ENCODE results near the gene PLA2G4E.

PLA2G4E gene

DNA sequence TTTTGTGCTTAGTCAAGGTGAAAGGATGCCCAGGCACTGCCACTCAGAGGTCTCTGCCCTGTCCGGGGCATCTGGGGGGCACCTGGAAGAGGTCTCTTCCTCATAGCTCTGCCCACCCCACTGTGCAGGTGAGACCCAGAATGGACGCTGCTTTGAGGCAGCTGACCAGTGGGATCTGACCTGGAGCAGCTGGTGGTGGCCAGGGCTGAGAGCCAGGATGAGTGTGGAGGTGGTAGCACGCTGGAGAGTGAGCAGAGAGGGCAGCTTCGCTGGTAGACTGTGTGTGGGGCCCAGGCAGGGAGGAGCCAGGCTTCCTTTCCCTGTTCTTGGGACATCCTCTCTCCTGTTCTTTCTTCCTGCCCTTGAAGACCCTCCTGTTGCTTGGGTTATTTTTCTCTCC lies 32.2 kb upstream of the PLA2G4E start:
- no peak for DNase-seq

DNA sequence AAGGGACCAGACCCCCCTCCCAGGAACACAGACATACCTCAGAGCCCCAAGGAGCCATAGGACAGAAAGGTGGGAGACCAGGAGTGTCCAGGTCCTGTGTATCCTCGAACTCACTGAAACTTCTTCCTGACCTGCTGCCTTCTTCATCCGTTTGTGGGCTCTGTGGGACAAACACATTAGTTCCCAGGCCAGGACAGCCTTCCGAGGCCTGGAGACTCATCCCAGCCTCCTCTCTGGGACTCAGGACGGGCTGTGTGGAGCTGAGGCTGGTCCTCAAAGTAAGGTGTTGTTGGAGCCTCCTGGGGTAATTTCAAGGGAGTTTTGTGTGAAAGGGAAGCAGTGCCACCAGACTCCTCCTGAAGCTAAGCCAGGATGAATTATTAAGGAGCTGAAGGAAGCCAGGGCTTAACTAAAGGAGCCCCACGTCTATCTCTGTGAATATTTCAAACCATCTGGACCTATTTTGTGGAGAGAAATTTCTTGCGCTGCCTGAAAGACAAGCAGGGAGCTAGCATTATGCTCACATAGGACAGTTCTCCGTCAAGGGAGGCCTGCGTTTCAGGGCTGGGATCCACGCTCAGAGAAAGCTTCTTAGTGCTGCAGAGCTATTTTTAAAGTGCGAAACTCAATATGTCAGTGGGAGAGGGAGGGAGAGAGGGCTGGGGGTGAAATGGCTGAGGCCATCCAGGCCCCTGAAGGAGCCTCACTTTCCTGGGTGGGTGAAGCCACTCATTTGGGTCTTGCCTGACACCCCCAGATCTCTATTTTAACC lies 29.8 kb upstream of the PLA2G4E start:
- DNase-seq, result no peak

DNA sequence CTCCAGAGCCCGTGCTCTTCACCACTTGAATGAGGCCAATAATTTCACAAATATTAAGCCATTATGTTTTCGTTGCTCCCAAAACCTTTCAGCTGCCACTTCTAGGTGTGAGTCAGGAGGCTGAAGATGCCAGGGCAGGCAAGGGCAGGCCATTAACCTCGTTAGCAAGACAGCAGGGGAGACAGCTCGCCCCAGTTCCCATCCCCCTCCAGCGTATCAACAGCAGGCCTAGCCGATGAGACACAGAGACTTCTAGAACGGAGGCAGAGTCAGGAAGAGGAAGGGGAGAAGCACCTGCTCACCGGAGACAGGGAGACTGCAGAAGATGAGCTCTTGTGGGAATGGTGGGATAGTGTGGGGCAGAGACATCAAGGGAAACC lies 28.0 kb upstream of the PLA2G4E start:
- DNase-seq, result no peak

DNA sequence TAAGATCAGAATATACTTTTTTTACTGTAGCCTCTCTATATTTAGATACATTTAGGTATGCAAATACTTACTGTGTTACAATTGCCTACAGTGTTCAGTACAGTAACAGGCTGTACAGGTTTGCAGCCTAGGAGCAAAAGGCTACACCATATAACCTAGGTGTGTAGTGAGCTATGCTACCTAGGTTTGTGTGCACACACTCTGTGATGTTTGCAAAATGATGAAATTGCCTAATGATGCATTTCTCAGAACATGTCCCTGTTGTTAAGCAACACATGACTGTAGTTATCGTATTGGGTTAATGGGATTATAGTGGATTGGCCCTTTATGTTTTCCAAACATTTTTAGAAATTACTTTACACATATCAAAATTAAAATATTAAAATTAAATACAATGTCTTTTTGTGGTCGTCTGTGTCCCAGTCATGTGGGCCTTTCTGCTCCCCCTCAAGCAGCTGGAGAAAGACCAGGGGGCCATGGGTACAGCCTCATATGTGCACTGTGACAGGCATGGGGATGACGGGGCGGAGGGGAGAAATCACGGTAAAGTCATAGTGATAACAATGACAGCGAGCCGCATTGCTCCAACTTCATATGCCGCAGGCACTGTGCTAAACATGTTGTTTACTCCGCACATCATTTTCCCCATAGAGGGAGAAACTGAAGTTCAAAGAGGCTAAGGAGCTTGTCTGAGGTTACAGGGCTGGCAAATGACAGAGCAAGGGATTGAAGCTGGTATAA lies 27.4 kb upstream of the PLA2G4E start:
- no peak for DNase-seq

DNA sequence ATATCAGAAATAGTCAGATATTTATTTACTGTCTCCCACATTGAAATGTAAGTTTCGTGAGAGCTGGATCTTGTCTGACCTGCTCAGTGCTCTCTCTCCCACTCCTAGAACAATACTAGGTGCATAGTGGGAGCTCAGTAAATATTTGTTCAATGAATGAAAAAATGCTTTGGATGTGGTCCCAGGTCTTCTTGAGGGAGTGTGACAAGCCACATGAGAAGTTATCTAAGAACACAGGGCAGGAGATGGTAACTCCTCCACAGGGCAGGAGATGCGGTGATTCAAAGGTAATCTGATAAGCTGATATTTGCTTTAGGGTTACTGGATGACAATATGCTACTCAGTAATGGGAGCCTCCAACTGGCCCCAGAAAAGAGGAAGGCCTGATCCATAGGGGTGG lies 25.8 kb upstream of the PLA2G4E start:
- DNase-seq, result no peak

DNA sequence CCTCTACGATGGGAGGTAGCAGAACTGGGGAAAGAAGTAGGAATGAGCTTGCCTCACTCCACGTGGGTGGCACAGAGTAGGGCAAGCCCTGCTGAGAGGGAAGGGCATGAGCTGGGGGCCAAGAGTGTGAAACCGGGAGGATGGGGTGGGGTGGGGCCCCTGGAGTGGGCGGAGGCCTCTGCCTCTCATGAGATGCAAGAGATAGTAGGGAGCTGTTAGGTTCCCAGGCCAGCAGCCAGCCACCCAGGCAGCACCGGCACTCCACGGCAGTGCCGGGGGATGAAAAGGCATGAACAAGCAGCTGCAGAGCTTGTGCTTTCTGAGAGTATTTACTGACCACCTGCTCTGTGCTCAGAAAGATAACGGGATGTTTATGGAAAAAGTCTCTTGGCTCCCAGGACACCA lies 24.4 kb upstream of the PLA2G4E start:
- no peak for DNase-seq

DNA sequence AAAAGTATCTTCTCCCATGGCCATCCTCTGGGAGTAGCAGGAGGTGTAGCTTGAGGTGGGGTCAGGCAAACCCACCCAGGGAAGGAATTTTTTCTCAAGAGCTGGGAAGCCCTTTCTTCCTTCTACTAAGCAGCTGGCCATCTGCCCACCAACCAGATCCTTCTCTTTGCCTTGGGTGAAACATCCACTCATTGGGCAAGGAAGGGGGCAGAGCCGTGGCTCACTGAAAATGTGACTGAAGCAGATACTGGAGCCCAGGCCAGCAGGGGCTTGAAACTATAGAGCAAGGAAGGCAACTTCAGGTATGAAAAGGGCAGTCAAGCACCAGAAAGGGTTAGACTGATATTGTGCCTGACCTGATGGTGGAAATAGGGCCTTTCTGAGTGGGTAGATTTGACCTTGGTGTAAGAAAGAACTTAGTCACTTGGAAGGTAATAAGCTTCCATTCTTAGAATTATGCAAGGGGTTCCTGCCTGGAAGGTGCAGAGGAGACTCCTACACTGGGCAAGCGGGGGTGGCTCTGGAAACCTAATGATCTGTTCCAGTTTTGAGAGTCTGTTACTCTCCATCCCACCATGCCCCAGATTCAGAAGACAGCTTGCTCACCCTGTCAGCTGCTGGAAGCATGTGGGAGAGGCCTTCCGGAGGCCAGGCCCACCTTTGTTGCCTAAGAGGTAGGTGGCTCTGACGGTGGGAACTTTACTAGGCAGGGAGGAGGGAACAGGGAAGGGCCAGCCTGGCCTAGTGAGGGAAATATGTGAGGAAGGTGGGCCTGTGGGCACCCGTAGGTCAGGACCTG lies 22.0 kb upstream of the PLA2G4E start:
- DNase-seq, result no peak

DNA sequence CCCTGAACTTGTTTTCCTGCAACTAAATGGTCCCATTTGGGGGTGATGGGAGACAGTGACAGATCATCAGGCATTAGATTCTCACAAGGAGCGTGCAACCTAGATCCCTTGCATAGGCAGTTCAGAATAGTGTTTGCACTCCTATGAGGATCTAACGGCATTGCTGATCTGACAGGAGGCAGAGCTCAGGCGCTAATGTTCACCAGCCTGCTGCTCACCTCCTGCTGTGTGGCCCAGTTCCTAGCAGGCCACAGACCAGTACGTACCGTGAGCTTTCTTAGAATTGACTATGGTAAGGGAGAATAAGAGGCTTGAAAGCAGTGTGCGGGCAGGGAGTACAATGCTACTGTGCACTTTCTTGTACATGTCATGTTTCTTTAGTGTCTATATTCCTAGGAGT lies 17.6 kb upstream of the PLA2G4E start:
- no peak for DNase-seq

DNA sequence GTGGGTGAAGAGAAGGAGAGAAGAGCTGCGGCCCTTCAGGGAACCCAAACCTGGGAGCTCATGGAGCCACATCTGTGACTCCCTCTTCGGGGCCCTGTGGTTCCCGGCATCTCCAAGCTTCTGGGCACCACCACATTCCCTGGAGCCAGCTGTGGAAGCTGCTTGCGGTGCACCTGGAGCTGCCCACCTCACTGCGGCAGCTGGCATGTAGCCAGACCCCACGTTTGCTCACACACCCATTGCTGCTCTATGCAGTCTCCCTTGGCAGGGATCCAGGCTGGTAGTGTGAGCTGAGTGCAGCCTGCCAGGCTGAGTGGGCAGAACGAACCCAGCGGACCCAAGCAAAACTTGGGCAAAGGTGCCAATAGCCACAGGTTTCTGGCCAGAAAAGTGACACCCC lies 16.8 kb upstream of the PLA2G4E start:
- no peak for DNase-seq

DNA sequence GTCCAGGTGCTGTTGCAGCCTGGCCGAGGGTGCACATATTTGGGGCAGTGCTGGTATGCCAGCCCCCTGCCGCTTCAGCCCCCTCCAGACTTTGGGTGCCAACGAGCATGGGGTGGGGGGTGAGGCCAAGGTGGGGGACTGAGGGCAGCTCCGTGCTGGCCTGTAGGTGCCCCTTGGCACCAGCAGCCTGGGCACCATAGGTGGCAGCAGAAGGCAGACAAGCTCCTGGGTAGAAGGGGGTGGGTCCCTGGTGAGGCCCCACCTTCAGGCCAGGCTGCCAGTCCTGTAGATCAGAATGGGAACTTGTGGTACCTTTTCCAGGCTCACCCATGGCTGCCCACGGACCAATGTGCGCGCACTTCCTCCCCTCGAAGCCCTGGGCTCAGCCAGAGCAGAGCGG lies 16.1 kb upstream of the PLA2G4E start:
- DNase-seq, result no peak

DNA sequence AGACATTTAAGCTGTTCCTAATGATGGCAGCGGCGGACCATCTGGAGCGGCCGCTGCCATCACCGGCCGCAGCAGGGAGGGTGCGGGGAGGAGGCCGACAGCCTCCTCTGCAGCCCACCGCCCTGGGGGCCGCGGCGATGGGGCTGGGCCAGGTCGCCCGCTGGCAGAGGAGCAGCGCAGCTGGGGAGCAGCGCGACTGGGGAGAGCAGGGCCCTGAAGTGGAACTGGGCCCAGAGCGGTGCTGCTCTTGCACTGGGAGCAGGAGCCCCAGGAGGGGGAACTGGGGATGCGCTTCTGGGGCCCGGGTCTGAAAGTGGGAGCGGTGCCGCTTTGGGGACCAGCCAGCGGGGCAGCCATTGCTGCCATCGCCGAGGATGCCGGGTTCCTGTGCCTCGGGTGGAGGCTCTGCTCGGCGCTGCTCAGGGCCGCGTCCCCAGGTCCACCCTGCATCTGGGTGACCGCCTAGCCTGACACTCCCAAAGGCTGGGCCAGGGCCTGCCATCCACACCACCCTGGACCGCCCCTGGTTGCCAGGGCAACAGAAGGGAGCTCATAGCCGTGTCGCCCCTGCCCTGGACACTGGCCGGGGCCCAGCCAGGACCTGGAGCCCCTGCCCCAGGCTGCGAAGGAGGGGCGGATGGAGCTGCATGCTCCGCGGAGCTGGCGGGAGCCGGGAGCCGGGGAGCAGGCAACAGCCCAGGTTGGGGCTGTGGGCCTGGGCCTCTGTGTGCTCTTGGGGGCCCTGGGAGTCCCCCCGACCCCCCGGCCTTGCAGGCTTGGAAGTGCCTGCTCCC lies 15.5 kb upstream of the PLA2G4E start:
- no peak for DNase-seq

DNA sequence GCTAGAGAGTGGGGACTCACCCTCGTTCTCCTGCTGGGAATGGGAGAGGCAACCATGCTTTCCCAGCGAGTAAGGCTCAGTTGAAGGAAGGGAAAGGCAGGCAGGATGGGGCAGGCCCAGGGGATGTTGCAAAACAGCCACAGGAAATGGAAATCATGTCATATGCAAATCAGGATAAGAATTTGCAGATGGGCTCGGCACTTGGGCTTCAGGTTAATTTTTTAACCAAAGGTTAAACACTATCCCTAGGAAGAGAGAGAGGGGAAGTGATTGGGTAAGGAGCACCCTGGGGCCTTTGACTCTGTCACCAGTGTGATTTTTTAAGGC lies 14.6 kb upstream of the PLA2G4E start:
- no peak for DNase-seq

DNA sequence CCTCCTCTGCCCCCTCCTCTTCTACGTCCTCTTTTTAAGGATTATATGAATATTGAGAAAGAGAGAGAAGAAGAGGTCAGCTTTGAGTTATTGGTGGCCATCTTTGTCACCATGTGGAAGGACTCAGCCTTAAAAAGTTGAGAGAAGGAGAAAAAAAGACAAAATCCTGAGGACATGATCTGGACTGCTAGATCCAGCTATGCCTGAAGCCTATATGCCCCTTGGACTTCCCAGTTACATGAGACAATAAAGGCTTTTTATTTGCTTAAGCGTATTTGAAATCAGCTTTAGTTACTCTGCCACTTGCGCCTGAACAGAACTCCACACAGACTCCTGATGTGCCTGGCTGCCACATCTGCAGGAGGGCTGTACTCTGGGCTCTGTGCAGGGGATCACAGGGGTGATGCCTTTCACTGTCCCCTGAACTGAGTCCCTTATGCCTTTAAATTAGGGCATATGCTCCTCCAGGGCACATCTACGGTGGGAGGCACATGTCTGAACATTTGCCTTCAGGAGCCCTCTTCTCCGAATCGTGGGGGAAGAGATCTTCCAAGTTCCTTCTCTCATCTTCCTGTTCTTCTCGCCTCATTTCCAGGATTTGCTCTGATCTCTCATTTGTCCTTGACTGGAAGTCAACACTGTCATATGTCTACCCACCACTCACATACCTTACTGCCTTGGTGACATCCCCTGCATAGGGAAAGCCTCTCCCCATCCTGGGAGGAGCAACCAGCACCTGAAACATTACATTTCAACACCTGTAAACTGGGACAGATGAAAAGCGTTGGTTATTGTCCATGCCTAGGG lies 14.0 kb upstream of the PLA2G4E start:
- no peak for DNase-seq

DNA sequence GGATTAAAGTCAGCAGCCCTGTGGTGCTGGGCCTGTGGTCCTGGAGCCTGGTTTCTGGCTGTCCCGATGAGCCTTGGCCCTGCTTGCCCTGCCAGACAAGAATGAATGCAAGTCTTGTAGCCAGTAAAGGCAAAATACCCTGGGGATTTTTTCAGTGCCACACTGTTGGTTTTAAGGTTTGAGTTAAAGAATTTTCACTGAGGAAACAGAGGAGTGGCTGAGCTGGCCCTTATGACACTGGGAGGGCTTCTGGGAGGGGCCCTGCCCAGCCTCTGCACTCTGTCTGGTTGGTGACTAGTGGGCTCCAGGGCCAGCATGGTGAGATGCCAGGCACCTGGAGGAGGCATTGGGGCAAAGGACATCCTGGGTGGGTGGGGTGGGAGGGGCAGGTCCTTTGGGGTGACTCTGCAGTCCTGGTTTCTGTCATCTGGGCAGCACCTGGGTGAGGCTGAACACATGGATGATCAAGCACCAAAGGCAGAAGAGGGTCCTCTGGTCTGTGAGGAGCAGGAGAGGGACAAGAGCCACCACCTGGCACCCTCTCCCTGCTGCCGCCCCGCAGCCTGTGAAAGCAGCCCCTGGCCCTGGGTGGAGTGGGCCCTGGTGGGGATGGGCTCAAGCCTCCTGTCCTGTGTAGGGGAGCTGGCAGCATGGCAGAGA lies 12.5 kb upstream of the PLA2G4E start:
- DNase-seq, result no peak

DNA sequence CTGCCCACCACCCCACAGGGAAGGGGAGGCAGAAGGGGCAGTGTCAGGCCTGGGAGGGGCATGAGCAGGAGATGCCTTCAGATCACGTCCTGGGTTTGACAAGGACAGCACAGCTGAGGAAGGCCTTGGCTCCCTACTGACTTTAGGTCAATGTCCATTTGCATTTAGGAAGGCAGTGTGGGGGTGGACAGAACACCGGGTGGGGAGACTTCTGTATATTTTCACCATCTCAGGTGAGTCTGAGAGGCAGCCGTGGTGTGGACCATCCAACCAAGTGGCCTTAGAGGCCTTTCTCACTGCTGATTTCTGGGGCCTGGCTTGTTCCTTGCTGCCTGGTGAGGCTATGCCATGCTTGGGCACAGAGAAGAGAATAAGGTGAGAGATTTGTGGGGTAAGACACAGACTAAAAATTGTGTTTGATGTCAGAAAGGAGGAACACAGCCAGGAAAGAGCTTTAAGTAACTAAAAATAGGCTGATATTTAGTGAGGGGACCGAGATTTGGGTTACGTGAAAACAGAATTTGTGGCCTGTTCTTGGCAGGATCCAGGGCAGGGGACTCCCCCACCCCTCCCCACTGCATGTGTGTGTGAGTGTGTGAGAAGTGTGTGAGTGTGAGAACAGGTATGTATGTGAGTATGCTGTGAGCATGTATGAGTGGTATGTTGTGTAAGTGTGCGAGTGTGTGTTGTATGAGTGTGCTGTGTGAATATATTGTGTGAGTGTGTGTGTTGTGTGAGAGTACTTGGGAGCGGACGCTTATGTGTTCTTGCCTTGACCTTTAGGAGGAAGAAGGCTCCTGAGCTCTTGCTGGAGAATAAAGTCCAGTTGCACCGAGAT lies 11.8 kb upstream of the PLA2G4E start:
- DNase-seq, result no peak

DNA sequence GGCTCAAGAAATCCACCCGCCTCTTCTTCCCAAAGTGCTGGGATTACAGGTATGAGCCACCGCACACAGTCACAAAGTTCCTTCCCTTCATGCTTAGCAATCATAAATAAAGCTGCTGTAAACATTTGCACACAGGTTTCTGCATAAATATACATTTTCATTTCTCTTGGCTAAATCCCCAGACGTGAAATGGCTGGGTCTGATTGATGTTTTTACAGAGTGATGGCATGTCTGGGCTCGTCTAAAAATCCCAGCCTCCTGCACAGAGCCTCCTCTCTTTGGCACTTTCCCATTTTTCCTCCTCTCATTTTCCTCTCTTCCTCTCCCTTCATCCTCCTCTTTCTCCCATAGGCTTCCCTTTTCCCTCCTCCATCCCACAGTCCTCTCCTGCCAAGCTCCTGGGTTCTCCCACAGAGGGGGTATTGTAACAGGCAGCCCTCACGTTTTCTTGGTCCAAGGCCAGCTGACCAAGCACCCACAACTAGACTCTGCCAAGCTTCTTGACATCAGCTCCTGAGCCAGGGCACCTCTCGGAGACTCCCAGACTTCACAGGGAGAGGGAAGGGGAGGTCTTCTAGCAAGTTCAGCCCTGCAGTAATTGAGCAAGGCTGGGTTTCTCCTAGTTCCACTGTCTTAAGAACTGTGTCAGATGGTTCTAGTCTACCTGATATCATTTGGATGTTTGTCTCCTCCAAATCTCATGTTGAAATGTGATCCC lies 10.5 kb upstream of the PLA2G4E start:
- DNase-seq, result no peak

DNA sequence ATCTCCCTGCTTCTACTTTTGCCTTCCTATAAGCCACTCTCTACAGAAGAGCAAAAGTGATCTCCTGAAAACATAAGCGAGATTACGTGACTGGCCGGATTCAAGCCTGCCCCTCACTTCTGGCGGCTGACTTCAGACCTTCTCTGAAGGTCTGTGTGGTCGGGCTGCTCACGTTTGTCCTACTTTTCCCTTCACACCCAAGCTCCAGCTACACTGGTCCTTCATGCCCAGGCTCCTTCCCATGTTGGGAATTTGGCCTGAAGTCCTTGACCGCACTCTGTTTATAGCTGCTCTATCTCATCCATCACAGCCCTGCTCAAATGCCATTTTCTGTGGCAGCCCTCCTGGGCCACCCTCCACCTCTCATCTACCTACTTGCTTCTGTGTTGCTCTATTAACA lies 6.7 kb upstream of the PLA2G4E start:
- DNase-seq, result no peak

DNA sequence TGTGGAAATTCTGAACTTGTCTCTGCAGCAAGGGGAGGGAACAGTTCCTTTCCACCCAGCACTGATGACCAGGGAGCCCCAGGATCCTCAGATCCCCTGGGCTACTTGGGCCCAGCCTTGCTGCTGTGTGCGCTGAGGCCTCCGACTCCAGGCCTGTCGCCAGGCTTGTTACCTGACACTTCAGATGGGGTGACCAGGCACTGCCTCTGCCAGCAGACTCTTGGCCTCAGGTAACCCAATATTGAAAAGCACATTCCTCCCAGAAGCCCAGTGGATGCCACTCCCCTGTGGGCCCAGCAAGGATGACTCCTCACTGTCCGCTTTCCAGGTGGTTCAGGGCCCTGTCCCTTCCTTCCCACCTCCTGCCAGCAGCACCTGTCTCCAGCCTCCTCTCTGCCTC lies 3.5 kb upstream of the PLA2G4E start:
- no peak for DNase-seq

DNA sequence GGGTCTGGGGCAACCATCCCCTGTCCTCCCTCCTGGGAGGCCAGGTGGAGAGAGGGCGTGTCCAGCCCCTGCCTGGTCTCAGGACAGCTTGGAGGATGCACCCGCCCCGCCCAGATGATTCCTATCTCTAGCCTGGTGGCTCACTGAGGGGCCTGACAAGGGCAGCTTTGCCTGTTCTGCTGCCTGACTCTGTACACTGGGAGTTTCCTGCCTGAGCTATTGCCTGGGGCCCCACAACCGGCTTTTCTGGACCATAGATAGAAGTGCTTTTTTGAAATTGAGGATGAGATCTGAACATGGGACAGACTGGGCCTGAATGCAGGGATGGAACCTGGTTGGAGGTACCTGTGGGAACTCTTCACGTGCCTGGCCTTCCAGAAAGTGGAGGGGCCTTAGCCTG lies 751 bp upstream of the PLA2G4E start:
- DNase-seq, result no peak
